Motor neuron (in vitro differentiated cells): ENCODE data around the gene IGSF23. TPM values are rescaled to one million over a fixed set of nuclear protein-coding genes. Genes with fewer than 3 reads are reported as not detected.

Experiments
- total RNA-seq, 8 experiments: library from RNA; unstranded; fragments of 300-600 nt; gene quantifications; 2 replicates each; pipeline versions ENCODE4 v1.2.3 to v1.2.4, GENCODE V29; 2022

Gene IGSF23
- total RNA-seq, 8 experiments from 2014 or later: 0.72 to 2.2 TPM; not detected in 6

Other genes starting within 250 kb of the IGSF23 start
- gene ZNF285, start 212.0 kb upstream of the IGSF23 start, total RNA-seq: 10 to 100 TPM in 2 of 8 experiments, 1 to 10 TPM in 6; 1.3 to 12.2 (median 7.0) TPM
- 10 to 100 TPM in 2 of 8 experiments, 1 to 10 TPM in 3, under 1 TPM in 3; 0.04 to 14.9 (median 6.3) TPM for gene ZNF229, start 165.1 kb upstream of the IGSF23 start, total RNA-seq
- gene ZNF180, start 113.0 kb upstream of the IGSF23 start, total RNA-seq: 10 to 100 TPM in 1 of 8 experiments, 1 to 10 TPM in 7; 4.1 to 11.8 (median 7.1) TPM
- under 1 TPM in 1 of 8 experiments, not detected in 7; 0.08 TPM for gene CEACAM20, start 83.9 kb upstream of the IGSF23 start, total RNA-seq
- gene PVR, start 30.3 kb downstream of the IGSF23 start, total RNA-seq: 10 to 100 TPM in 7 of 8 experiments, 1 to 10 TPM in 1; 9.7 to 62.3 (median 32.0) TPM
- 1 to 10 TPM in 7 of 8 experiments, under 1 TPM in 1; 0.96 to 6.2 (median 2.2) TPM for gene CEACAM19, start 57.9 kb downstream of the IGSF23 start, total RNA-seq
- under 1 TPM in 1 of 8 experiments, not detected in 7; 0.19 TPM for gene CEACAM16, start 85.6 kb downstream of the IGSF23 start, total RNA-seq
- 10 to 100 TPM in 3 of 8 experiments, 1 to 10 TPM in 5; 1.2 to 26.8 (median 3.6) TPM for gene BCL3, start 135.1 kb downstream of the IGSF23 start, total RNA-seq
- gene CBLC, start 164.3 kb downstream of the IGSF23 start, total RNA-seq: not detected
- gene BCAM, start 195.5 kb downstream of the IGSF23 start, total RNA-seq: 10 to 100 TPM in 1 of 8 experiments, 1 to 10 TPM in 7; 1.7 to 10.6 (median 6.1) TPM
- gene NECTIN2, start 232.7 kb downstream of the IGSF23 start, total RNA-seq: 10 to 100 TPM; 35.7 to 99.7 (median 49.5) TPM